Panc1 (cell line): Measurements from ENCODE around the gene CARMIL1. TPM values are rescaled to one million over a fixed set of nuclear protein-coding genes. Genes with fewer than 3 reads are reported as not detected.
"Not testable (repeated sequence)": the region's sequence is repeated elsewhere in the genome, so short reads cannot be mapped to it uniquely, and the experiment has no call there.

Experiments used
- ATAC-seq: fragments of 200-7000 bp; cut with Tn5 transposase; 2 replicates; pipeline ENCODE4 v1.9.1; 2020; ENCODE audit warnings: mild to moderate bottlenecking, moderate library complexity
- BruUV-seq: library from RNA; stranded (reverse); fragments of 400-500 nt; replicated peaks from 2 replicates; lab custom pipeline; 2021; lab: Mats Ljungman, UMichigan
- CTCF ChIA-PET: fragments of 300-600 bp; sonication (Branson Sonifier 250); formaldehyde crosslinking; loops from one replicate; lab custom pipeline; 2022; ENCODE audit warnings: antibody characterized with exemption; lab: Charles Lee
- POLR2A ChIA-PET: fragments of 300-600 bp; sonication (Branson Sonifier 250); formaldehyde crosslinking; loops from one replicate; lab custom pipeline; 2022; ENCODE audit warnings: antibody characterized with exemption; lab: Charles Lee
- DNase-seq: peaks from one replicate; pipeline ENCODE4 v3.0.0-alpha.2; 2010; ENCODE audit warnings: low read depth, low spot score
- H3K27ac ChIP-seq: 2 replicates; pipeline ENCODE4 v1.5.1; 2011; ENCODE audit warnings: mild to moderate bottlenecking, low read length, inconsistent platforms
- H3K27me3 ChIP-seq: fragments of 200-500 bp; sonication (Bioruptor generic); 2 replicates; pipeline ENCODE4 v1.6.0; 2014; ENCODE audit warnings: low read length, inconsistent platforms; ENCODE audit not compliant: control insufficient read depth, insufficient read depth
- H3K36me3 ChIP-seq: fragments of 200-500 bp; sonication (Bioruptor generic); 2 replicates; pipeline ENCODE4 v1.5.1; 2014; ENCODE audit warnings: inconsistent platforms, mild to moderate bottlenecking, low read length, moderate library complexity; ENCODE audit not compliant: control insufficient read depth, insufficient read depth
- H3K4me1 ChIP-seq: 2 replicates; pipeline ENCODE4 v1.5.1; 2011; ENCODE audit warnings: inconsistent platforms, mild to moderate bottlenecking, low read length, moderate library complexity; ENCODE audit not compliant: control insufficient read depth, insufficient read depth
- H3K4me3 ChIP-seq, 2 experiments: 2 replicates each; pipeline ENCODE4 v1.5.1; 2011 to 2012; ENCODE audit warnings: low read depth in 2 of 2, low read length in 2 of 2, mild to moderate bottlenecking in 2 of 2, inconsistent platforms in 1 of 2, moderate library complexity in 1 of 2
- H3K9me3 ChIP-seq: fragments of 200-500 bp; sonication (Bioruptor generic); 2 replicates; pipeline ENCODE4 v1.5.1; 2014; ENCODE audit warnings: low read depth, mild to moderate bottlenecking, inconsistent platforms, low read length, moderate library complexity; ENCODE audit not compliant: control insufficient read depth, insufficient read depth
- POLR2AphosphoS5 ChIP-seq: IDR thresholded peaks from 2 replicates; pipeline ENCODE4 v1.6.1; 2012; ENCODE audit warnings: mild to moderate bottlenecking, low read depth, low read length, moderate library complexity
- SIN3A ChIP-seq: IDR thresholded peaks from 2 replicates; pipeline ENCODE4 v1.6.1; 2012; ENCODE audit warnings: low read depth, mild to moderate bottlenecking, low read length, moderate library complexity, borderline replicate concordance; ENCODE audit not compliant: insufficient read depth
- TCF7L2 ChIP-seq: IDR thresholded peaks from 2 replicates; pipeline ENCODE4 v1.6.1; 2011; ENCODE audit warnings: mild to moderate bottlenecking, low read depth, low read length, inconsistent platforms
- in situ Hi-C: cut with HindIII; loops from 2 replicates; pipeline ENCODE4 v1.10.0; 2016; ENCODE audit warnings: low sequenced_read_pairs, low pct_unique_long_range_greater_than_20kb
- intact Hi-C: fragments of 100-400 bp; cut with micrococcal nuclease; formaldehyde crosslinking; loops from one replicate; pipeline ENCODE4 v1.10.0; 2022; ENCODE audit not compliant: unreplicated experiment
- total RNA-seq: library from RNA; stranded (reverse); gene quantifications from one replicate; pipeline ENCODE4 v1.2.1, GENCODE V29; 2021; ENCODE audit not compliant: unreplicated experiment
- TF ChIP-seq, protein P1 (sequence below): fragments of 450-650 bp; IDR thresholded peaks from 2 replicates; pipeline ENCODE4 v1.5.1; 2017; ENCODE audit warnings: mild to moderate bottlenecking
- TF ChIP-seq, protein P2 (sequence below), 2 experiments: IDR thresholded peaks; 2 replicates each; pipeline ENCODE4 v1.6.1; 2011 to 2012; ENCODE audit warnings: low read depth in 2 of 2, control low read depth in 1 of 2, low read length in 1 of 2, mild to moderate bottlenecking in 1 of 2, moderate library complexity in 1 of 2; ENCODE audit not compliant: insufficient read depth in 1 of 2

Gene CARMIL1
- total RNA-seq, 1 experiment from 2014 or later, result 4.0 TPM

DNA sequence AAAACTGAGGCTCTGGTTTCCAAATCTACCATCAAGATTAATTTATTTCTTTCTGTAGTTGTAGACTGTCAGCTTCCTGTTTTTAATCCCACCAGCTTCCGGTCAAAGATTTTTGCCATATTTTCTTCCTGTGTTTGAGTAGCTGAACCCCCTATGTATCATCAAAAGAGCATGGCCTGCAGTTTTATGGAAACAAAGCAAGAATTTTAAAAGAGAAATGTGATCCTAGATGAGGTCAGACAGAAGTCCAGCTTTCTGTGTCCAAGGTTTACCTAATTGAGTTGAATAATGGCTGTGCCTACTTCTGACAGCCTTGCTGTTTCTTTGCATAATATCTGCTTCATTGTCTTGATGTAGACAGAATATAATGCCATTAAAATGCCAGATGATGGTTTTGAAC is 163.7 kb downstream of the CARMIL1 start:
- Histone ChIP-seq H3K27me3 (no peaks in the 10 kb centered on the region), H3K4me3 (no peak overlapping the region), H3K9me3 (no peaks in the 10 kb centered on the region), H3K36me3 (no peaks in the 10 kb centered on the region), H3K27ac (no peak overlapping the region), H3K4me1 (no peaks in the 10 kb centered on the region)
- ATAC-seq, result no peak
- BruUV-seq, result no TSS peak
- ChIA-PET CTCF (no interaction called here), POLR2A (no interaction called here)
- TF ChIP-seq SIN3A (no peak), TCF7L2 (no peak), POLR2AphosphoS5 (no peak)
- TF ChIP-seq, protein P1, sequence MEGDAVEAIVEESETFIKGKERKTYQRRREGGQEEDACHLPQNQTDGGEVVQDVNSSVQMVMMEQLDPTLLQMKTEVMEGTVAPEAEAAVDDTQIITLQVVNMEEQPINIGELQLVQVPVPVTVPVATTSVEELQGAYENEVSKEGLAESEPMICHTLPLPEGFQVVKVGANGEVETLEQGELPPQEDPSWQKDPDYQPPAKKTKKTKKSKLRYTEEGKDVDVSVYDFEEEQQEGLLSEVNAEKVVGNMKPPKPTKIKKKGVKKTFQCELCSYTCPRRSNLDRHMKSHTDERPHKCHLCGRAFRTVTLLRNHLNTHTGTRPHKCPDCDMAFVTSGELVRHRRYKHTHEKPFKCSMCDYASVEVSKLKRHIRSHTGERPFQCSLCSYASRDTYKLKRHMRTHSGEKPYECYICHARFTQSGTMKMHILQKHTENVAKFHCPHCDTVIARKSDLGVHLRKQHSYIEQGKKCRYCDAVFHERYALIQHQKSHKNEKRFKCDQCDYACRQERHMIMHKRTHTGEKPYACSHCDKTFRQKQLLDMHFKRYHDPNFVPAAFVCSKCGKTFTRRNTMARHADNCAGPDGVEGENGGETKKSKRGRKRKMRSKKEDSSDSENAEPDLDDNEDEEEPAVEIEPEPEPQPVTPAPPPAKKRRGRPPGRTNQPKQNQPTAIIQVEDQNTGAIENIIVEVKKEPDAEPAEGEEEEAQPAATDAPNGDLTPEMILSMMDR, result no peak
- TF ChIP-seq, protein P2, sequence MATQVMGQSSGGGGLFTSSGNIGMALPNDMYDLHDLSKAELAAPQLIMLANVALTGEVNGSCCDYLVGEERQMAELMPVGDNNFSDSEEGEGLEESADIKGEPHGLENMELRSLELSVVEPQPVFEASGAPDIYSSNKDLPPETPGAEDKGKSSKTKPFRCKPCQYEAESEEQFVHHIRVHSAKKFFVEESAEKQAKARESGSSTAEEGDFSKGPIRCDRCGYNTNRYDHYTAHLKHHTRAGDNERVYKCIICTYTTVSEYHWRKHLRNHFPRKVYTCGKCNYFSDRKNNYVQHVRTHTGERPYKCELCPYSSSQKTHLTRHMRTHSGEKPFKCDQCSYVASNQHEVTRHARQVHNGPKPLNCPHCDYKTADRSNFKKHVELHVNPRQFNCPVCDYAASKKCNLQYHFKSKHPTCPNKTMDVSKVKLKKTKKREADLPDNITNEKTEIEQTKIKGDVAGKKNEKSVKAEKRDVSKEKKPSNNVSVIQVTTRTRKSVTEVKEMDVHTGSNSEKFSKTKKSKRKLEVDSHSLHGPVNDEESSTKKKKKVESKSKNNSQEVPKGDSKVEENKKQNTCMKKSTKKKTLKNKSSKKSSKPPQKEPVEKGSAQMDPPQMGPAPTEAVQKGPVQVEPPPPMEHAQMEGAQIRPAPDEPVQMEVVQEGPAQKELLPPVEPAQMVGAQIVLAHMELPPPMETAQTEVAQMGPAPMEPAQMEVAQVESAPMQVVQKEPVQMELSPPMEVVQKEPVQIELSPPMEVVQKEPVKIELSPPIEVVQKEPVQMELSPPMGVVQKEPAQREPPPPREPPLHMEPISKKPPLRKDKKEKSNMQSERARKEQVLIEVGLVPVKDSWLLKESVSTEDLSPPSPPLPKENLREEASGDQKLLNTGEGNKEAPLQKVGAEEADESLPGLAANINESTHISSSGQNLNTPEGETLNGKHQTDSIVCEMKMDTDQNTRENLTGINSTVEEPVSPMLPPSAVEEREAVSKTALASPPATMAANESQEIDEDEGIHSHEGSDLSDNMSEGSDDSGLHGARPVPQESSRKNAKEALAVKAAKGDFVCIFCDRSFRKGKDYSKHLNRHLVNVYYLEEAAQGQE (IDR thresholded peaks at IDR 0.05; ENCODE audit: insufficient read depth in 1 of 2, low read depth in 2 of 2, low read length in 1 of 2), result no peak
- DNase-seq, result no peak
- in situ Hi-C loops, result no loop called here
- intact Hi-C loops, result no loop called here

DNA sequence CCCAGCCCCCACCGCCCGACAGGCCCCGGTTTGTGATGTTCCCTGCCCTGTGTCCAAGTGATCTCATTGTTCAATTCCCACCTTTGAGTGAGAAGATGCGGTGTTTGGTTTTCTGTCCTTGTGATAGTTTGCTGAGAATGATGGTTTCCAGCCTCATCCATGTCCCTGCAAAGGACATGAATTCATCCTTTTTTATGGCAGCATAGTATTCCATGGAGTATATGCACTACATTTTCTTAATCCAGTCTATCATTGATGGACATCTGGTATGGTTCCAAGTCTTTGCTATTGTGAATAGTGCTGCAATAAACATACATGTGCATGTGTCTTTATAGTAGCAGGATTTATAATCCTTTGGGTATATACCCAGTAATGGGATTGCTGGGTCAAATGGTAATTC is 165.3 kb downstream of the CARMIL1 start:
- DNase-seq, POLR2A ChIA-PET, H3K4me1 ChIP-seq, H3K9me3 ChIP-seq, H3K27ac ChIP-seq, H3K27me3 ChIP-seq, H3K4me3 ChIP-seq, CTCF ChIA-PET, H3K36me3 ChIP-seq, BruUV-seq, ATAC-seq, intact Hi-C loops, in situ Hi-C loops: not testable (repeated sequence)

DNA sequence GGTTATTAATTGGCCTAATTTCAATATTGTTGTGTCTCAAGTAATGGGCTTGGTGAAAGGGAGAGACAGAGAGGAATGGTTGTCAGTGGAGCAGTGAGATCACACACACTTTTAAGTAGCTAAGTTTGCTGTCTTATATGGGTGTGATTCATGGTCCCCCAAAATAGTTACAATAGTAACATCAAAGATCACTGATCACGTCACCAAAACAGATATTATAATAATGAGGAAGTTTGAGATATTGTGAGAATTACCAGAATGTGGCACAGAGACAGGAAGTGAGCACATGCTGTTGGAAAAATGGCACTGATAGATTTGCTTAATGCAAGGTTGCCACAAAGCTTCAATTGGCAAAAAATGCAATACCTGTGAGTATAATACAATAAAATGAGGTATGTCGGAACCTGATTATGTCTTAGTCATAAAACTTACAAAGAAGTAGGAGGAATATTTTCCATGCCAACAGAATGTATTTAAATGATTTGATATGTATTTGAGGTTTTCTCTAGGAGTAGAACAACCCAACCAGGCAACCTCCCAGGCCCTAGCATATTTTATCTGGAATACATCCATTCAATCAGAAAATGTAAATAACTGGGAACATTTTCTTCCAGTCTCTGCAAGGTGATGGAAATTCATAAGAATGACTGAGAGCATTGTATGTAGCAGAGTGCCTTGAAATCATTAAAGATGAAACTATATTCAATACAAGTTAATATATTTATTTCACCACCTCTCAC is 167.8 kb downstream of the CARMIL1 start:
- CTCF ChIA-PET, result no interaction called here
- POLR2A ChIA-PET, result no interaction called here
- Histone ChIP-seq H3K27ac (no peak overlapping the region), H3K36me3 (no peaks in the 10 kb centered on the region), H3K4me3 (no peak overlapping the region), H3K27me3 (no peaks in the 10 kb centered on the region), H3K4me1 (no peaks in the 10 kb centered on the region), H3K9me3 (no peaks in the 10 kb centered on the region)
- ATAC-seq, result no peak
- intact Hi-C loops, result no loop called here
- in situ Hi-C loops, result no loop called here
- DNase-seq, result no peak
- TF ChIP-seq POLR2AphosphoS5, result no peak
- TF ChIP-seq, protein P1, result no peak
- TF ChIP-seq TCF7L2, result no peak
- no peak for TF ChIP-seq SIN3A
- TF ChIP-seq, protein P2 (IDR thresholded peaks at IDR 0.05; ENCODE audit: insufficient read depth in 1 of 2, low read depth in 2 of 2, low read length in 1 of 2), result no peak
- BruUV-seq, result no TSS peak
